BE2C (cell line): ENCODE results near the gene SFRP4. TPM values are rescaled to one million over a fixed set of nuclear protein-coding genes. Genes with fewer than 3 reads are reported as not detected.

Experiments used
- DNase-seq: peaks from one replicate; pipeline ENCODE4 v3.0.0-alpha.2; 2020
- H3K27me3 ChIP-seq: fragments of 250-450 bp; sonication (Bioruptor Pico); 2 replicates; pipeline ENCODE4 v1.5.1; 2020; ENCODE audit warnings: mild to moderate bottlenecking
- H3K36me3 ChIP-seq: fragments of 250-450 bp; sonication (Bioruptor Pico); 2 replicates; pipeline ENCODE4 v1.5.1; 2020; ENCODE audit warnings: mild to moderate bottlenecking
- H3K4me1 ChIP-seq: fragments of 250-450 bp; sonication (Bioruptor Pico); 2 replicates; pipeline ENCODE4 v1.5.1; 2020
- H3K4me3 ChIP-seq: 2 replicates; pipeline ENCODE4 v1.5.1; 2011; ENCODE audit warnings: low read depth, low read length
- H3K9me3 ChIP-seq: fragments of 250-450 bp; sonication (Bioruptor Pico); 2 replicates; pipeline ENCODE4 v1.5.1; 2020
- CTCF ChIP-seq: IDR thresholded peaks from 2 replicates; pipeline ENCODE4 v1.5.1; 2012; ENCODE audit warnings: mild to moderate bottlenecking, low read depth, low read length
- polyA plus RNA-seq: library from polyadenylated mRNA; unstranded; fragments of >200 nt; gene quantifications from one replicate; pipeline ENCODE4 v1.2.1, GENCODE V29; 2012; ENCODE audit warnings: low read depth, missing spikeins; ENCODE audit not compliant: insufficient read length, insufficient read depth

The SFRP4 gene
- polyA plus RNA-seq: not detected

DNA sequence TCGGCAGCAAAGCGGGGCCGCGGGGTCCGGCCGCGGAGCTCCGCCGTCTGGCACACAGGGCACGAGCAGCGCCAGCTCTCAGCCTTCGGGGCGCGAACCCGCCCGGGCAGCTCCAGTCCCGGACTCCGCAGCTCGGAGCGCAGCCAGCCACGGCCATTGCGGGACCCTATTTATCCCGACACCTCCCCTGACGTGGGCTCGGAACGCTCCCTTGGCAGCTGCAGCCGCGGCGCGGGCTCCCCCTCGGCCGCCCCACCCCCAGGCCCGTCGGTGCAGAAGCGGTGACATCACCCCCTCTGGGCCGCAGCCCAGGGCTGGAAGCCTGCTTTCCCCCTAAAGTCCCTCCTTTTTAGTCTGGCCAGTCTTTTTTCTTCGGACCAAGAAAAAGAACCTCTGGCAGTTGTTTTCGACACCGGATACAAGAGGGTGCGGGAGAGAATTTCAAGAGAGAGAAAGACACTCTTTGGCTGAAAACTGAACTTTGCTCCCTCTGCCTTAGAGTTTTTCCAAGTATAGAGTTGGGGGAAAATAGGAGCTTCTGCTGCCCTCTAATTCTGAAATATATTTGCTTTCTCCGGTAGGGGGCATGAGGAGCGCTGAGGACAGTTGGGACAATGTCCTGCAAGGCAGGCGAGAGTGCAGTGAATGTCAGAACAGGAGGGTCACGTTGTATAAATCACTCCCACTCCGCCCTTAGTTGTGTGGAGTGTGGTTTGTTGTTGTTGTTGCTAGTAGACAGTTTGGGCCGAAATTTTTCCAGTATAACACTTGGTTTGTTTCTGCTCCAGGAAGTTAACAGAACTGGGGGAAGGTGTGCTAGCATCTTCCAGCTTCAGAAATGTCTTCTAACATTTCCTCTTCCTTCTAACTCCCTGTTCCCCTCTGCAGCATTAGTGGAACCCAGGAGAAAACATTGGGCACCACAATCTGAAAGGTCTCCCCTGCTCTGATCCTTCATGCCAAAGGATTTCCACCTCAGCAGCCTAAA lies at the start of gene SFRP4:
SFRP4 (minus strand) TSS at position 145 of the 988 bp plus-strand sequence. CDS start 280 bp downstream, outside the sequence.
- TF ChIP-seq CTCF: peak; percentile 68
- DNase-seq: peak; percentile 54
- Histone ChIP-seq H3K9me3 (no peaks in the 10 kb centered on the region), H3K36me3 (no peaks in the 10 kb centered on the region), H3K4me1 (no peaks in the 10 kb centered on the region), H3K4me3 (peak within 1 kb of the TSS; percentile 31), H3K27me3 (peaks cover 37% of the 10 kb centered on the region)

- no peaks in the 10 kb centered on the region for H3K36me3 ChIP-seq
- no peaks in the 10 kb centered on the region for H3K9me3 ChIP-seq
- no peak overlapping the region for H3K4me3 ChIP-seq
- no peak for DNase-seq
- no peak for TF ChIP-seq CTCF
- H3K4me1 ChIP-seq: no peaks in the 10 kb centered on the region
- no peaks in the 10 kb centered on the region for H3K27me3 ChIP-seq
Observed at GRCh38 chr7:37964196-37964595, 47.6 kb upstream of the SFRP4 start.

GRCh38 chr7:37961251-37961650 lies 44.6 kb upstream of the SFRP4 start:
- no peak for TF ChIP-seq CTCF
- Histone ChIP-seq H3K36me3 (no peaks in the 10 kb centered on the region), H3K9me3 (no peaks in the 10 kb centered on the region), H3K27me3 (no peaks in the 10 kb centered on the region), H3K4me3 (no peak overlapping the region), H3K4me1 (no peaks in the 10 kb centered on the region)
- DNase-seq: no peak

DNA sequence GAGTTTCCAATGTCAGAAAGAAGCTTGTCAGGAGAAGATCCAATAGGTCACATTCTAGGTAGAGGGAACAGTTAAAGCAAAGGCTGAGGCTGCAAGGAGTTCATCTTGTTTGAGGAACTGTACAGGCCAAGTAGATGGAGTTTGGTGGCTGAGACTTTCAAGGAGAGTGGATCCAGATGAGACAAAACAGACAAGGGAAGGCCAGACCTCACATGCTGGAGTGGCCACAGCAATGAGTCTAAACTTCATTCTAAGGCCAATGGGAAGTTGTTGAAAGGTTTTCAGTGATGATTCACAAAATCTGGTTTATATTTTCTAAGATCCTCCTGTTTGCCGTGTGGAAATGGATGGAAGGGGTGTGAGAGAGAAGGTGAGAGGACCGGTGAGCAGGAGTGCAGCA lies 43.9 kb upstream of the SFRP4 start:
- no peaks in the 10 kb centered on the region for H3K4me1 ChIP-seq
- H3K27me3 ChIP-seq: no peaks in the 10 kb centered on the region
- H3K4me3 ChIP-seq: no peak overlapping the region
- no peak for DNase-seq
- no peaks in the 10 kb centered on the region for H3K36me3 ChIP-seq
- no peak for TF ChIP-seq CTCF
- no peaks in the 10 kb centered on the region for H3K9me3 ChIP-seq

GRCh38 chr7:37957221-37957970 lies 40.8 kb upstream of the SFRP4 start:
- no peak for DNase-seq
- Histone ChIP-seq H3K4me3 (no peak overlapping the region), H3K4me1 (no peaks in the 10 kb centered on the region), H3K9me3 (no peaks in the 10 kb centered on the region), H3K27me3 (no peaks in the 10 kb centered on the region), H3K36me3 (no peaks in the 10 kb centered on the region)
- no peak for TF ChIP-seq CTCF
